Thyroid gland (tissue), 4 donors: Measurements from ENCODE around the gene INIP. TPM values are rescaled to one million over a fixed set of nuclear protein-coding genes. Genes with fewer than 3 reads are reported as not detected.

Experiments
- DNase-seq, 2 donors: peaks; one replicate each; pipeline ENCODE4 v3.0.0-alpha.2; 2019
- H3K27ac ChIP-seq, 3 donors: fragments of 200-600 bp; sonication (generic); 1 replicate in 2 of 3; 2 replicates in 1 of 3; pipeline ENCODE4 v1.5.1; 2016 to 2019; ENCODE audit warnings: mild to moderate bottlenecking in 1 of 3, moderate library complexity in 1 of 3
- H3K27me3 ChIP-seq: fragments of 200-600 bp; sonication (generic); one replicate; pipeline ENCODE4 v1.5.1; 2019
- H3K36me3 ChIP-seq, 2 donors: fragments of 200-600 bp; sonication (generic); one replicate each; pipeline ENCODE4 v1.5.1; 2016 to 2019
- H3K4me1 ChIP-seq, 2 donors: fragments of 200-600 bp; sonication (generic); one replicate each; pipeline ENCODE4 v1.5.1; 2017 to 2019
- H3K4me3 ChIP-seq, 3 donors: fragments of 200-600 bp; sonication (generic); replicated peaks in 1 of 3; 1 replicate in 2 of 3; 2 replicates in 1 of 3; pipeline ENCODE4 v1.5.1; 2016; ENCODE audit warnings: mild to moderate bottlenecking in 1 of 3
- H3K9me3 ChIP-seq: fragments of 200-600 bp; sonication (generic); one replicate; pipeline ENCODE4 v1.5.1; 2017
- POLR2A ChIP-seq, 2 donors: fragments of 450-650 bp; IDR thresholded peaks; one replicate each; pipeline ENCODE4 v1.6.1; 2017; ENCODE audit warnings: antibody characterized with exemption in 2 of 2, mild to moderate bottlenecking in 2 of 2, moderate library complexity in 1 of 2
- WGBS, 2 donors: methylation state at CpG; one replicate each; pipeline ENCODE4 v1.1.5; 2017; 5-methylcytosine and 5-hydroxymethylcytosine counted together
- intact Hi-C: fragments of 100-400 bp; cut with DNase I; formaldehyde crosslinking; loops from one replicate; pipeline ENCODE4 v1.15.1; 2023
- total RNA-seq, 4 donors: library from RNA; depleted of rRNA; stranded (reverse); fragments of >200 nt; gene quantifications; one replicate each; pipeline ENCODE4 v1.2.3, GENCODE V29; 2016
- TF ChIP-seq, protein P1 (sequence below), 6 experiments: fragments of 200-600 bp in 3 of 6; fragments of 450-650 bp in 3 of 6; sonication (generic) in 3 of 6; IDR thresholded peaks; one replicate each; pipeline ENCODE4 v1.5.1; 2016 to 2019; ENCODE audit warnings: antibody characterized with exemption in 6 of 6, mild to moderate bottlenecking in 2 of 6, inconsistent platforms in 1 of 6, moderate library complexity in 1 of 6

INIP gene
- total RNA-seq, 4 donors from 2014 or later: 12.6 to 23.7 (median 18.2) TPM

DNA sequence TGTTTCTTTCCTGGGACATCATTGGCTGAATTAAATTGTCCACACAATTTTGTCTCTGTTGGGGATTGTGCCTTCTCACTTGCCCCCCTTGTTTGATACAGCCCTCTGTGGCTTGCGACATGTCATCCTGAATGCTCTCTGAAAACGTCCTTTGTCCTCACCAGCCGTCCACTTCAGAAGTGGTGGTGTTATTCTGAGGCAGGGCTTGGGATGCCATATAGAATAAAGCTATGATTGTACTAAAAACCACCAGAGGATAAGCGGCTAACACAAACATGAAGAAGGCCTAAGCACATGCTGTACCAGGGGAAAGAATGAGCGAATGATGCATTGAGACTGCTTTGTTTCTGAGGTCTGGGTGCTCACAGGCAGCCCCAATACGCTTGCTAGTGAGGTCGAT, 29.2 kb upstream of the INIP start:
- Histone ChIP-seq H3K9me3 (no peaks in the 10 kb centered on the region), H3K27ac (no peak overlapping the region), H3K4me3 (no peak overlapping the region), H3K27me3 (no peaks in the 10 kb centered on the region), H3K36me3 (no peaks in the 10 kb centered on the region), H3K4me1 (peaks cover 7 to 14% of the 10 kb centered on the region in 2 donors)
- intact Hi-C loops: no loop called here
- DNase-seq: no peak
- no peak for TF ChIP-seq POLR2A (IDR thresholded peaks at IDR 0.05)
- TF ChIP-seq, protein P1, sequence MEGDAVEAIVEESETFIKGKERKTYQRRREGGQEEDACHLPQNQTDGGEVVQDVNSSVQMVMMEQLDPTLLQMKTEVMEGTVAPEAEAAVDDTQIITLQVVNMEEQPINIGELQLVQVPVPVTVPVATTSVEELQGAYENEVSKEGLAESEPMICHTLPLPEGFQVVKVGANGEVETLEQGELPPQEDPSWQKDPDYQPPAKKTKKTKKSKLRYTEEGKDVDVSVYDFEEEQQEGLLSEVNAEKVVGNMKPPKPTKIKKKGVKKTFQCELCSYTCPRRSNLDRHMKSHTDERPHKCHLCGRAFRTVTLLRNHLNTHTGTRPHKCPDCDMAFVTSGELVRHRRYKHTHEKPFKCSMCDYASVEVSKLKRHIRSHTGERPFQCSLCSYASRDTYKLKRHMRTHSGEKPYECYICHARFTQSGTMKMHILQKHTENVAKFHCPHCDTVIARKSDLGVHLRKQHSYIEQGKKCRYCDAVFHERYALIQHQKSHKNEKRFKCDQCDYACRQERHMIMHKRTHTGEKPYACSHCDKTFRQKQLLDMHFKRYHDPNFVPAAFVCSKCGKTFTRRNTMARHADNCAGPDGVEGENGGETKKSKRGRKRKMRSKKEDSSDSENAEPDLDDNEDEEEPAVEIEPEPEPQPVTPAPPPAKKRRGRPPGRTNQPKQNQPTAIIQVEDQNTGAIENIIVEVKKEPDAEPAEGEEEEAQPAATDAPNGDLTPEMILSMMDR (IDR thresholded peaks at IDR 0.05): no peak
- 73 to 80% methylated on average over 7 of the region's 7 CpGs for WGBS, 2 donors

DNA sequence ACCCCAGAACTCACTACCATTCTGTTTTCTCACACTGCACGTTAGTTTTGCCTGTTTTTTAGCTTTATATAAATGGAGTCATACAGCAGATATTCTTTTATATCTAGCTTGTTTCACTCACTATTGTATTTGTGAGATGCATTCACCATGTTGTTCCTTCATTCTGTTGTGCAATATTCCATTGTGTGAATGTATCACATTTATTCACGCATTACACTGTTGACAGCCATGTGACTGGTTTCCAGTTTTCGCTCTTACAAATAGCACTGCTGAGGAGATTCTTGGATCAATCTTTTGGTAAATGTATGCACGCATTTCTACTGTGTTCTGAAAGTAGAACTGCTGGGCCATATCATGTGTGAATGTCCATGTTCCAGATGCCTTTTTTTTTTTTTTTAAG, 26.3 kb upstream of the INIP start:
- no peak overlapping the region for H3K27ac ChIP-seq

DNA sequence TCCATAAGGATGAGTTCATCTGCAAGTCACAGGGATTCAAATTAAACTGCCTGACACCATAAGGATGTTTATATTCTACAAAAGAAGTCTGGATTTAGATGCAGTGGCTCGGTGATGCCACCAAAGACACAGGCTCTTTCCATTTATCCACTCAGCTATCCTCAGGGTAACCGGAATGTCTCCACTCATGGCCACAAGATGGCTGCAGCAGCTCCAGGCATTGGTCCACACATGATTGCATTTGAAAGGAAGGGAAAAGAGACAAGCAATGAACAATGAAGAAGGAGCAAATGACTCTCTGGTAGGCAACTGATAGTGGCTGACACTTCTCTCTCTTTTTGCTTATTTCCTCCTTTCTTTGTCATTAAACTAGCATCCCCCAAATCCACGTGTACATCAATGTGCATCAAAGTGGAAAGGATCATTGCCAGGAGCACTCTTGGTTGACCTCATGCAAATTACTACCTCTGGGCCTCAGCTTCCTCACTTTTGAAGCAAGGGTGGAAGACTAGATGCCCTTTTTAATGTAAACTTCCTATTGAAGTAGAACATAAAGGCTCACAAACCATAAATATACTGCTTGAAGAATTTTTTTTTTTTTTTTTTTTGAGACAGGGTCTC, 25.4 kb upstream of the INIP start:
- no peak for DNase-seq
- intact Hi-C loops: no loop called here
- Histone ChIP-seq H3K9me3 (no peaks in the 10 kb centered on the region), H3K4me3 (no peak overlapping the region), H3K27ac (no peak overlapping the region), H3K36me3 (no peaks in the 10 kb centered on the region), H3K4me1 (no peaks in the 10 kb centered on the region), H3K27me3 (no peaks in the 10 kb centered on the region)
- no peak for TF ChIP-seq POLR2A (IDR thresholded peaks at IDR 0.05)
- TF ChIP-seq, protein P1 (IDR thresholded peaks at IDR 0.05): no peak
- WGBS, 2 donors: 88 to 90% methylated on average over 3 of the region's 3 CpGs

More for the DNA sequence above, 26.3 kb upstream of the INIP start:
- Histone ChIP-seq H3K9me3 (no peaks in the 10 kb centered on the region), H3K36me3 (no peaks in the 10 kb centered on the region), H3K4me1 (no peaks in the 10 kb centered on the region), H3K4me3 (no peak overlapping the region), H3K27me3 (no peaks in the 10 kb centered on the region)
- 82% methylated on average over 4 of the region's 4 CpGs for WGBS, 2 donors
- no peak for DNase-seq
- TF ChIP-seq POLR2A (IDR thresholded peaks at IDR 0.05): no peak
- TF ChIP-seq, protein P1 (IDR thresholded peaks at IDR 0.05): no peak
- intact Hi-C loops: no loop called here

DNA sequence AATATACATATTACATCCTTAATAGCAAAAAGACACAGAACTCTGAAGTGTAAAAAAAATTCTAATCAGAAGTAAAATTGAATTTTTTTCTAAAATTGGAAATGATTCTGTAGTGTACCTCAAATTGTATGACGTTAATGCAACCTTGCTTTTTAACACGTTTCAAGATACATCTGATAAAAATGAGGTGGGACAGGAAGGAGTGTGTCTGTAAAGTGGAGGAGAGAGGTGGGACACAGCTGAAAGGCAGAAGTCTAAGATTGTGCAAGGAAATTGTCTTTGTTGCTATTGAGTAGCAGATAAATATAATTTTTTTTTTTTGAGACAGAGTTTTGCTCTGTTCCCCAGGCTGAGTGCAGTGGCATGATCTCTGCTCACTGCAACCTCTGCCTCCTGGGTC, 17.0 kb upstream of the INIP start:
- intact Hi-C loops: no loop called here
- Histone ChIP-seq H3K9me3 (no peaks in the 10 kb centered on the region), H3K36me3 (no peaks in the 10 kb centered on the region), H3K27ac (no peak overlapping the region), H3K4me1 (no peaks in the 10 kb centered on the region), H3K4me3 (no peak overlapping the region), H3K27me3 (no peaks in the 10 kb centered on the region)
- TF ChIP-seq, protein P1 (IDR thresholded peaks at IDR 0.05): no peak
- TF ChIP-seq POLR2A (IDR thresholded peaks at IDR 0.05): no peak
- DNase-seq: no peak
- 76 to 84% methylated on average over 2 of the region's 2 CpGs for WGBS, 2 donors

DNA sequence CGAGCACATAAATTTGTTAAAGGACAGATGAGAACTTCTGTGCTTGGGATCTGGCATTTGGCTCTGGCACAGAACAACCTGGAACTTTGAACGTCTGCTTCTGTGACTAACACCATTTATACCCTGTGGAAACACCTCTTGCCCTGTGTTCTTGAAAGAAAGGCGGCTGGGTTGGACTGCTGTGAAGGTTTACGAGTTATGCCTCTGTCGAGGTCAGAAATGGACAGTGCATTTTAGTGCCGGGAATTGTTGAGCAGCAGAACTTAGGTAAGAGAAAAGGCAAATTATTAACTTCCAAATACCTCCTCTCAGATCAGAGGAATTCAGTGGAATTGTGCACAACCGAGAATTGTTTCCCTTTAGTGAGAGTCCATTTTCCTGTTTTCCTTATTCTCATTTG, 14.1 kb upstream of the INIP start:
- no peaks in the 10 kb centered on the region for H3K36me3 ChIP-seq
- H3K4me3 ChIP-seq: no peak overlapping the region
- DNase-seq: no peak
- H3K4me1 ChIP-seq: no peaks in the 10 kb centered on the region
- intact Hi-C loops: no loop called here
- TF ChIP-seq, protein P1 (IDR thresholded peaks at IDR 0.05): no peak
- TF ChIP-seq POLR2A (IDR thresholded peaks at IDR 0.05): no peak
- 88% methylated on average over 7 of the region's 7 CpGs for WGBS, 2 donors
- no peaks in the 10 kb centered on the region for H3K27me3 ChIP-seq
- H3K9me3 ChIP-seq: no peaks in the 10 kb centered on the region
- H3K27ac ChIP-seq: no peak overlapping the region
